NK-92 (cell line): ENCODE results near the gene KAT6B.
"Not testable (repeated sequence)": the region's sequence is repeated elsewhere in the genome, so short reads cannot be mapped to it uniquely, and the experiment has no call there.

Source experiments
- DNase-seq: peaks from one replicate; lab custom pipeline; 2025; ENCODE audit not compliant: unreplicated experiment; lab: John Stamatoyannopoulos, UW

KAT6B gene

DNA sequence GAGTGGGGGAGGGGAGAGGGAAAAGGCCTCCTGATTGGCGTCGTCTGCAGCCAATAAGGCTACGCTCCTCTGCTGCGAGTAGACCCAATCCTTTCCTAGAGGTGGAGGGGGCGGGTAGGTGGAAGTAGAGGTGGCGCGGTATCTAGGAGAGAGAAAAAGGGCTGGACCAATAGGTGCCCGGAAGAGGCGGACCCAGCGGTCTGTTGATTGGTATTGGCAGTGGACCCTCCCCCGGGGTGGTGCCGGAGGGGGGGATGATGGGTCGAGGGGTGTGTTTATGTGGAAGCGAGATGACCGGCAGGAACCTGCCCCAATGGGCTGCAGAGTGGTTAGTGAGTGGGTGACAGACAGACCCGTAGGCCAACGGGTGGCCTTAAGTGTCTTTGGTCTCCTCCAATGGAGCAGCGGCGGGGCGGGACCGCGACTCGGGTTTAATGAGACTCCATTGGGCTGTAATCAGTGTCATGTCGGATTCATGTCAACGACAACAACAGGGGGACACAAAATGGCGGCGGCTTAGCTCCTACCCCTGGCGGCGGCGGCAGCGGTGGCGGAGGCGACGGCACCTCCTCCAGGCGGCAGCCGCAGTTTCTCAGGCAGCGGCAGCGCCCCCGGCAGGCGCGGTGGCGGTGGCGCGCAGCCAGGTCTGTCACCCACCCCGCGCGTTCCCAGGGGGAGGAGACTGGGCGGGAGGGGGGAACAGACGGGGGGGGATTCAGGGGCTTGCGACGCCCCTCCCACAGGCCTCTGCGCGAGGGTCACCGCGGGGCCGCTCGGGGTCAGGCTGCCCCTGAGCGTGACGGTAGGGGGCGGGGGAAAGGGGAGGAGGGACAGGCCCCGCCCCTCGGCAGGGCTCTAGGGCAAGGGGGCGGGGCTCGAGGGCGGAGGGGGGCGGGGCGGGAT lies at the start of gene KAT6B:
Gene KAT6B (plus strand): TSS at position 459 of the 903 bp plus-strand sequence. CDS start 16,258 bp downstream, outside the sequence.
- DNase-seq: peak; percentile 100

DNA sequence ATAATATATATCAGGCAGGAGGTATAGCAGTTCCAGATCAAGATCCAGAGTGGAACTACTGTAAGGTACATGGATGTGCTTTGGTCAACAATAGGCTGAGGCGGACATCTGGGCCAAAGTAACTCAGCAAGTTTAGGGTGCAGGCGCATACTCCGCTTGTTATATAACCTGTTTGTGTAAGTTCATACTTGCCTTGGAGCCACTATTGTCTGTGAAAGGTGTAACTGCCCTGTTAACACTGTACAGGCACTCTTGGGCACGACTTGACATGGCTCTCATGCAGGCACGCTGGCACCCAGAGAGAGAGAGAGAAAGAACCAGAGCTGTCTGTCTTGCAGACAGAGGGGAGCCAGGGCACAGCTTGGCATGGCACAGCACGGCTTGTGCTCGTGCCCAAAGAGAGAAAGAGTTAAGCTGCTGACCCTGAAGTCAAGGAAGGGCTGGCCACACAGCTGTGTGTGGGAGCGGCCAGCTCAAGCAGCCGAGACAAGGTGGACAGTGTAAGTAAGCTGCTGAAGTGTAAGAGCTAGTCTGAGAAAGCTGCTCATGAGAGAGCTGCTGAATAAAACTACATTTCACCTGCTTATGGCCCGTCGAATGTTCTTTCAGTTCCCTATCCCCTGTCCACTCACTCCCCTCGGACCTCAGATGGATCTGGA lies 47.8 kb upstream of the KAT6B start:
- DNase-seq: no peak

DNA sequence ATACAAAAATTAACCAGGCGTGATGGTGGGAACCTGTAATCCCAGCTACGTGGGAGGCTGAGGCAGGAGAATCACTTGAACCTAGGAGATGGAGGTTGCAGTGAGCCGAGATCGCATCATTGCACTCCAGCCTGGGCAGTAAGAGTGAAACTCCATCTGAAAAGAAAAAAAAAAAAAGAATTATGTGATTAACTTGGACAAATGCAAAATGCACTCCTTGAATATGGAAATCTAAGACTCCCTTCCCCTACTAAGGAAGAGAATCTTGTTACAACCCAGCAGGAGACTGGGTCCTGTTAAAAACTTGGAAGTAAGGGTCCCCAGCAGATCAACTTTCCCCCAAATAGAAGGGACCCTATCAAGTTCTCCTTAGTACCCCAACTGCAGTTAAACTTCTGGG lies 44.5 kb upstream of the KAT6B start:
- not testable (repeated sequence) for DNase-seq

DNA sequence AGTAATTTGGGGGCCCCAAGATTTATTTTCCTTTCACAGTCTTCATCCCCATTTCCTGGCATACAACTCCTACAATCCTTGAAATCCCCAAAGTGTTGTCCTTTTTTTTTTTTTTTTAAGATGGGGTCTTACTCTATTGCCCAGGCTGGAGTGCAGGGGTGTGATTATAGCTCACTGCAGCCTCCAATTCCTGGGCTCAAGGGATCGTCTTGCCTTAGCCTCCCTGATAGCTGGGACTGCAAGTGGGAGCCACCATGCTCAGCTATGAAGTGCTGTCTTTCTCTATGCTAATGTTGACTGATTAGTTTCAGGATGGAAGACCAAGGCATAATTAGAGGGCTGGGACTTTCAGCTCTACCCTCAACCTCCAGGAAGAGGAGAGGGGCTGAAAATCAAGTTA lies 41.9 kb upstream of the KAT6B start:
- DNase-seq: no peak

DNA sequence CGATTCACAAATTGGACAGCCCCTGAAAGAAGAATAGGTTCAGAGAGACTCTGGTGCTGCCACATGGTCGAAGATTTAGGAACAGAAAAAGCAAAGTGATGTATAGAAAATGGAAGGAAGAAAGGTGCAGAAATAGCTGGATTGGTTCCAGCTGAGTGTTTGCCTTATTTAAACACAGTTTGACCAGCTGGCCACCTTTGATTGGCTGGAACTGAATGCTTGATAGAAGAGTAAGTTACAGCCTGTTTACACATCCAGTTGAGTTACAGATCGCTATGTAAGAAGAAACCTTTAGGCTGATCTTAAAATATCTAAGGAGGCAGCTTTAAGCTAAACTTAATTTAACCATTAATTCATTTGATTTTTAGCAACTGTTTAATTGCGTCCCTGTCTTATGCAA lies 40.3 kb upstream of the KAT6B start:
- no peak for DNase-seq

DNA sequence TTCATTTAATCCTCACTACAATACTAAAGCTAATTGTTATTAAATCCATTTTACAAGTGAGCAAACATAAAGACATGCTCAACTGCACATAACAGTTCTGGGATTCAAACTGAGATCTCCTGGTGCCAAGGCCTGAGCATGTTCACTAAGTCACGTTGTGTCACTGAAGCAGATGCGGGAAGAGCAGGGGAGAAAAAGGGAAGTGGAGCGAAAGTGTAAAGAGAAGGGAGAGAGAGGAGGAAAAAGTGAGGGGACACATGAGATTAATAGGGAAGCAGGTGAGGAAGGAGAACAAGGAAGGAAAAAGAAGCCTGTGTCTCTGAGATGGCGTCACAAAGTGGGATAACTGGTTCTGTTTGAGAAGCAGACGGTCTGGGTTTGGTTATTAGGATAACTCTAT lies 38.9 kb upstream of the KAT6B start:
- DNase-seq: no peak

DNA sequence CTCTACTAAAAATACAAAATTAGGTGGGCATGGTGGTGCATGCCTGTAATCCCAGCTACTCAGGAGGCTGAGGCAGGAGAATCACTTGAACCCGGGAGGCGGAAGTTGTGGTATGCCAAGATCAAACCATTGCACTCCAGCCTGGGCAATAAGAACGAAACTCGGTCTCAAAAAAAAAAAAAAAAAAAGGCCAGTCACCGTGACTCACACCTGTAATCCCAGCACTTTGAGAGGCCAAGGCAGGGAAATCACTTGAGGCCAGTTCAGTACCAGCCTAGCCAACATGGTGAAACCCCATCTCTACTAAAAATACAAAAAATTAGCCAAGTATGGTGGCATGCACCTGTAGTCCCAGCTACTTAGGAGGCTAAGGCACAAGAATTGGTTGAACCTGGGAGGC lies 34.4 kb upstream of the KAT6B start:
- not testable (repeated sequence) for DNase-seq

DNA sequence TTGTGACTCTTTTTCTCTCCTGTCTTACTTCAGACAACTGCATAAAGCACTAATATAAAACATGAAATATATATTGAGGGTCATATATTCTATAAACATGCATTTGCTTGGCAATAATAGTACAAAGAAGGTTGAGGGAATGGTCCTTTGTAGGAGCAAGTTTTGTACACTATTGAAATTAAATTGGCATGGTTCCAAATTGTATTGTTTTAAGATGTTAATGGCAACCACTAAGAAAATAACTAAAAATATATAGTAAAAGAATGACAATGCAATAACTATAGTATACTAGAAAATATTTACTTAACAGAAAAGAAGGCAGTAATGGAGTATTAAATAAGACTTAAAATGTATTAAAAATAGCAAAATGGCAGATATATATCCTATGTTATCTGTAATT lies 33.7 kb upstream of the KAT6B start:
- no peak for DNase-seq

DNA sequence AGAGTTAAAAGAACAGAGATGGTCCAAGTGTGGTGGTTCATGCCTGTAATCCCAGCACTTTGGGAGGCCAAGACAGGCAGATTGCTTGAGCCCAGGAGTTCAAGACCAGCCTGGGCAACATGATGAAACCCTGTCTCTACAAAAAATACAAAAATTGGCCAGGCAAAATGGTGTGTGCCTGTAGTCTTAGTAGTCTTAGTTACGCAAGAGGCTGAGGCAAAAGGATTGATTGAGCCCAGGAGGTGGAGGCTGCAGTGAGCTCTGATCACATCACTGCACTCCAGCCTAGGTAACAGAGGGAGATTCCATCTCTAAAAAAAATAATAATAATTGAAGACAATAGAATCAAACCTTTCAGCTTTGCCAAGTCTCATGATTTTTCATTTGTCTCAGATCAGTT lies 33.2 kb upstream of the KAT6B start:
- DNase-seq: not testable (repeated sequence)

DNA sequence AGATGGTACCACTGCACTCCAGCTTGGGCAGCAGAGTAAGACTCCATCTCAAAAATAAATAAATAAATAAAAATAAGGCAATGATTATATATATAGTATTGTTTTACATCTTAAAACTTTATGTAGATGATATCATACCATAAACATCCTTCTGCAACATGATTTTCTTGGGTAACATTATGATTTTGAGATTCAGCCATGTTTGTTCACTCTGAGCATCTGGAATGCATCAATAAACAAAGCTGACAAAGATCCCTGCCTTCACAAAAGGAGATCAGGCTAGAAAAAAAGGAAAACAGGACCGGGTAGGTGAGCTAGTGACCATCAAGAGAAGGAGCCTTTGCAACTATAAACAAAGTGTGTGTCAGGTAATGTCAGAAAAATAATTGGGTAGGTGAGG lies 31.9 kb upstream of the KAT6B start:
- DNase-seq: no peak

DNA sequence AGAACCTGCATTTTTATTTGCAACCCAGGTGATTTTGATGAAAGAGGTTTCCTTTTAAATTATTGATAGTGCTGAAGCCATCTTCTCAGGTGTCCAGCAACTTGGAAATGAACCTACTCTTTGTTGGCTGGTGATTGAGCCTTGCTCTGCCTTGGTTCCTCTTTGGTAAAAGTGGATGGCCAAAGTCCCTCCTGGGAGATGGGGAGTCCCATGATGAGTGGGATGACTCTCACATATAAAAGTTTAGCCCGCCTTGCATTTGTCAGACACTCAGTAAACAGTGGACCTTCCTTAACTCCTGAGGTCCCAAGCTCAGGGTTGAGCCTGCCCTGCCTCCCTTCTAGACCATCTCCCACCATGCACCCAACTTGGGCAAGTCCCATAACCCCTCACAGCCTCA lies 28.9 kb upstream of the KAT6B start:
- no peak for DNase-seq

DNA sequence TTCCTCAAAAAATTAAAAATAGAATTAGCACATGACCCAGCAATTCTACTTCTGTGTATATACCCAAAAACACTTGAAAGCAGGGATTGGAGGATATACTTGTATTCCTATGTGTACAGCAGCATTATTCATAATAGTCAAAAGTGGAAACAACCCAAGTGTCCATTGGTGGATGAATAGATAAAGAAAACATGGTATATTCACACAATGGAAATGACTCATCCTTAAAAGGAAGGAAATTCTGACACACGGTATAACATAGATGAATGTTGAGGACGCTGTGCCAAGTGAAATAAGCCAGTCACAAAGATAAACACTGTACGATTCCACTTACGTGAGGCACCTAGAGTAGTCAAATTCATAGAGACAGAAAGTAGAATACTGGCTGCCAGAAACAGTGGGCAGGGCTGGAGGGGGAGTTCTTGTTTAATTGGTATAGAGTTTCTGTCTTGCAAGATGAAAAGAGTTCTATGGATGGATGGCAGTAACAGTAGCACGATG lies 26.6 kb upstream of the KAT6B start:
- DNase-seq: no peak

DNA sequence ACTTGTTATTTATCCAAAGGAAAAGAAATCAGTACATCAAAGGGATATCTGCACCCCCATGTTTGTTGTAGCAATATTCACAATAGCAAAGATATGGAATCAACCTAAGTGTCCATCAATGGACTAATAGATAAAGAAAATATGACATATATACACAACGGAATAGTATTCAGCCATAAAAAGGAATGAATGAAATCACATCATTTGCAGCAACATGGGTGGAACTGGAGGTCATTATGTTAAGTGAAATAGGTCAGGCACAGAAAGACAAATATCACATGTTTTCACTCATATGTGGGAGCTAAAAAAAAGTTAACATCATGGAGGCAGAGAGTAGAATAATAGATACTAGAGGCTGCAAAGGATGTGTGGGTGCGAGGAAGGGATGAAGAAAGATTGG lies 25.0 kb upstream of the KAT6B start:
- no peak for DNase-seq

DNA sequence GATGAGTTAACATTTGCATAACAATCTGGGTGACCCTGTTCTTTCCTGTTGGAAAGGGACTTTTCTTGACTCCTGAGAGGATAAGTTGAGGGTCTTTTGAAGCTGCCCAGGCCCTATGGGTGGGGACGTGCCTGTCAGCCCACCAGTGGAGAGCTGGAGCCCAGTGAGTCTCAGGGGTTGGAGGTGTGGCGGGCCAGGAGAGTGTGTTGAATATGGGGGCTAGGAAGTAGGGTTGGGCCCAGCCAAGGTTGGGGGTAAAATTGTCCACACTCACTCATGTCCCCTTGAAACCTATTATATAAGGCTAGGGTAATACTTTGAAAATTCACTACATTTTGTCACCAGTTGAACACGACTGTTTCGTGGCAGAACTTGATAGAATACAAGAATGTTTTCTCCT lies 17.9 kb upstream of the KAT6B start:
- DNase-seq: no peak

DNA sequence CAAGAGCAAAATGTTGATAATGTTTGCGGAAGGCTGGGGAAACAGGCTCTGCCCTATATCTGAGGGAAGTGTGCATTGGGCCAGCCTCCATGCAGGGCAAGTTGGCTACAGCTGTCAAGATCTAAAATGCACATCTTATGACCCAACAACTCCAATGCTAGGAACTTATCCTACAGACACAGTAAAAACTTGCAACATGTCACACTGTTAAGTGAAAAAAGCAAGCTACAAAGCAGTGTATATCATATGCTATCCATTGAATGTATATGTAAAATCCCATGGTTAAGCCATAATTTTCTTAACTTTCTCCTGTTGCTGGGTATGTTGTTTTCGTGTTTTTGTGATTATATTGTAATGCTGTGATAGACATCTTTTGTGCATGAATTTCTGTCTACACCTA lies 16.3 kb upstream of the KAT6B start:
- DNase-seq: no peak

DNA sequence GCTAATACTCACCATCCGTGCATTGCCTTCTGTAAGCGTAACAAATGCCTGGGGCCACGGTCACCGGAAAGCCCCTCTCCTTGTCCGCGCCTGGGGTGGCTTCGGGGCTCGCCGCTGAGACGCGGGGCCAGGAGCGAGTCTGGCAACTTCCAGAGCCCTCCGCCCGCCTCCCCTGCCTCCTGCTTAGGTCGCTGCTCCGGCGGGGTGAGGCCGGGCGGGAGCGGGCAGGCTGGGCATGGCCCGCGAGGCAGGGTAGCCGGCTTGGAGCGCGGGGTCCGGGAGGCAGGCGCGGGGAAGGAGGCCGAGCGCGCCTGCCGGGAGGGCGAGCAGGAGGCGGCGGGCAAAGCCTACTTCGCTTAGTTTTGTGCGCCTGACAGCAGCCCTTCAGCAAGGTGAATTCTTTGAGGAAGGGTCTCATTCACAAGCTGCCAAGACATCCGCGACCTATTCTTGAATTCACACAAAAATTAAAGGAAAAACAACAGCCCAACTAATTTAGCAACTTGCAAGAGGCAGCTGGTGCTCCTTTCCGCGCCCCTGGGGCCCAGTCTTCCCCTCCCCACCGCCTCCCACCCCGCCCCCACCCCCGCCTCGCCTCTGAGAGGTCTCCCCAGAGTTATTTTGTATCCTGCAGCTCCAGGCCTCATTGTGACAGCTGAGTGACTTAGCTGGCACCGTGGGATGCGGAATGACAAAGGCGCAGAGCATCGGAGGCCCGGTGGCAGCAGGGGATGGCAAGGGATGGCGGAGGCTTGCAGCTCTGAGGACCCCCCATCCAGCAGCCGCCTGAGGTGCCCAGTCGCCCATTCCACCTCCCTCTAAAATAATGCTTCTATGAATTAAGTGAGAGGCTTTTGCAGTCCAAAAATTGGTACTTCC lies 12.8 kb upstream of the KAT6B start:
- DNase-seq: no peak

DNA sequence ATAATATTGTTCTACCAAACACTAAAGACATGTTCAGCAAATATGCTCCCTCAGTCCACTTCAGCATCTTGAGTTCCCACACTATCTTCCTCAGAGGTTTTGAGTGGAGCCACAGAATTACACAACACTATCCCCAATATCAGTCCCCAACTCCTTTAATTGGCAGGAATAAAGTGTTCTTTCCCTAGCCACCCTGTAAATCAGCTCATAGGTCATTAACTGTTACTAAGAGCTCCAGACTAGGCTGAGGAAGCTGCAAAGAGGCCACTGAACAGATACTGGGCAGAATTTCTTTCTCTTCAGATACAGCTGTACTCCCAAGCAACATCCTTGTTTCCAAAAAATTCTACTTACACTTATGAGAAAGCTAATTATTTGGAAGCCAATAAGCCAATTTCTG lies 11.6 kb upstream of the KAT6B start:
- DNase-seq: no peak

DNA sequence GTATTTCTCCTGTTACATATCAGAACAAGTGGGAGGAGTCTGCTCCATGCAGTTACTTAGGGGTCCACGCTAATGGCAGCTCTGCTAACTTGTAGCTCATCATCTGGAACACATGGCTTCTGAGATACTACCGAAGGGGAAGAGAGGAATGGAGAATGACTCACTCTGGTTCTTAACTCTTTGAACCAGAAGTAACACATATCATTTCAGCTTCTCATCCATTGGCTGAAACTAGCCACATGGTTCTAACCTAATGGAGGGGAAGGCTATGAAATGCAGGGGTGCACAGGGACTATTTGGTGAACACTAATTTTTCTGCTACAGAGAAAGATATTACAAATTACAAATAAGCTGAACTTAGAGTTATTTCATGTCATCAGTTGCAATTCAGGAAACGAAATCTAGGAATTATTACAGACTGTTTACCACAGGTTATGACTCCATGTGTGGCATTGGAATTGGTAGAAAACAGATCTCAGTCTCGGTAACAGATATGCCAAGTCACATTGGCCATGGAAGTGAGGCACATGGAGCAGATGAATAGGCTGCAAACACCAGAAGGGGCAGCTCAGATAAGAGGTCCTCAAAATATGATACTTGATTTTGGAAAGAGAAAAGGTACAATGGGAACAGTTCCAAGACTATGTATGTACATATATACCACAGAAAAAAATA lies 9.4 kb upstream of the KAT6B start:
- no peak for DNase-seq

DNA sequence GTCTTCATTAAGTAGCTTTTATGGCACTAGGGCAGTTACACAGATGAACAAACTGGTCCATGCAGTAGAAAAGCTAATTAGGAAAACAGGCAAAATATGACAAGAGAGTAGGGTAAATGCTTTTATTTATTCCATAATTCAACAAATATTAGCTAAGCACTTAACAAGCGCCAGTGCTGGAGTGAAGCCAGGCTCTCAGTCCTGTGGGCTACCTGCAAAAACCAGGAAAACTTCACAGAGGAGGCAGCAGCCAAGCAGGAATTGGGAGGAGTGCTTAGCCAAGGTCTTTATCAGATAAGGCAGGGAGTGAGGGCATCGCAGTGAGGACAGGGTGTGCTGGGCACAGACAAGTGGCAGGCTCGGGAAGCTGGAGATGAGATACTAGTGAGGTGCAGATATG lies 4.9 kb upstream of the KAT6B start:
- DNase-seq: no peak

DNA sequence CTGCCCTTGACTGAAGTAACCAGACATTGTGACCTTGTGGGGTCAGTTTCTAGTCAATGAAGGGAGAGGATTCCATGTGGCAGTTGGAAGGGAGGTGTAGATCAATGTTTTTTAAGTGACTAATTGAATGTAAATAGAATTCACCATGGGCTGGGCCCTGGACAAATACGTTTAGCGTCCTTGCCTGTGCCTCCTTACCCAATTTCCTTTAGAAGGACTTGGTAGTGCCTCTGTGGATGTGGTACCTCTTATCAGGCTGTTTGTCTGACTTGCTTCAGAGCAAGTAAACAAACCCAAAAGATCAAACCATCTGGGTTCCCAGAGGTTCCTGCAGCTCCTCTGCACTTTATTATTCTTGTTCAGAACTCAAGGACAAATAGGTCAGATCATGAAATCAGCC lies 4.3 kb upstream of the KAT6B start:
- DNase-seq: no peak
